ENCODE data around the gene IQGAP2.

GRCh38 chr5:76684756-76685519 is 281.9 kb downstream of the IQGAP2 start:
- no peak for TF ChIP-seq CTCF (IDR thresholded peaks at IDR 0.05; ENCODE audit: low read depth, low read length, poor library complexity, severe bottlenecking)
- TF ChIP-seq EZH2phosphoT487 (IDR thresholded peaks at IDR 0.05; ENCODE audit: borderline replicate concordance, low read length): no peak

Measured in DOHH2 (cell line).